Measurements from ENCODE around the gene OARD1. TPM values are rescaled to one million over a fixed set of nuclear protein-coding genes. Genes with fewer than 3 reads are reported as not detected.

Gene OARD1
- total RNA-seq, 1 donor from 2014 or later = 10.6 TPM

- peak; percentile 57 for DNase-seq (ENCODE audit: low read depth)
Measured at GRCh38 chr6:41027799-41028560, 44.2 kb downstream of the OARD1 start.

GRCh38 chr6:41027241-41027640 lies 44.9 kb downstream of the OARD1 start:
- FAIRE-seq = no peak
- peaks cover 3% of the 10 kb centered on the region for H3K4me1 Mint-ChIP-seq (ENCODE audit: low read depth, unreplicated experiment)
- no peak for TF ChIP-seq EZH2 (IDR thresholded peaks at IDR 0.05; ENCODE audit: insufficient read depth, low read length)
- no peak for TF ChIP-seq CTCF (IDR thresholded peaks at IDR 0.05; ENCODE audit: insufficient read depth, low read depth, low read length)
- no peak overlapping the region for H3K27ac ChIP-seq (ENCODE audit: low read depth, low read length)
- H3K9me3 Mint-ChIP-seq (ENCODE audit: unreplicated experiment) = no peaks in the 10 kb centered on the region
- H3K27me3 Mint-ChIP-seq (ENCODE audit: low read depth, unreplicated experiment) = peaks cover 12% of the 10 kb centered on the region
- peak overlapping the region; percentile 1 for H3K27ac Mint-ChIP-seq (ENCODE audit: unreplicated experiment)
- no peaks in the 10 kb centered on the region for H3K27me3 ChIP-seq (ENCODE audit: insufficient read depth, low read length)
- H3K4me3 ChIP-seq (ENCODE audit: insufficient read depth, low read depth, low read length) = peak overlapping the region; percentile 52
- H3K9me3 ChIP-seq (ENCODE audit: insufficient read depth, low read depth, low read length) = no peaks in the 10 kb centered on the region
- peak overlapping the region; percentile 88 for H3K4me2 ChIP-seq (ENCODE audit: low read length)
- H3K36me3 ChIP-seq (ENCODE audit: insufficient read depth, low read length) = no peaks in the 10 kb centered on the region
- peaks cover 8% of the 10 kb centered on the region for H3K4me1 ChIP-seq (ENCODE audit: insufficient read depth, low read length)
- H3K36me3 Mint-ChIP-seq (ENCODE audit: low read depth, unreplicated experiment) = no peaks in the 10 kb centered on the region
- H3K9ac ChIP-seq (ENCODE audit: low read length) = peak overlapping the region; percentile 53
- H3K79me2 ChIP-seq (ENCODE audit: insufficient read depth, low read length) = no peaks in the 10 kb centered on the region
- H2AFZ ChIP-seq (ENCODE audit: low read depth, low read length) = peak overlapping the region; percentile 89
- no peak for DNase-seq (ENCODE audit: low read depth)
- H3K4me3 Mint-ChIP-seq (ENCODE audit: unreplicated experiment) = peak overlapping the region; percentile 80
- H4K20me1 ChIP-seq (ENCODE audit: insufficient read depth, low read length) = no peaks in the 10 kb centered on the region

More at GRCh38 chr6:41027799-41028560, 44.2 kb downstream of the OARD1 start:
- Histone ChIP-seq H3K9ac (ENCODE audit: low read length) (peak overlapping the region; percentile 53), H3K4me1 (ENCODE audit: insufficient read depth, low read length) (peaks cover 8% of the 10 kb centered on the region), H3K36me3 (ENCODE audit: insufficient read depth, low read length) (no peaks in the 10 kb centered on the region), H3K27me3 (ENCODE audit: insufficient read depth, low read length) (no peaks in the 10 kb centered on the region), H3K4me3 (ENCODE audit: insufficient read depth, low read depth, low read length) (peak overlapping the region; percentile 52), H3K79me2 (ENCODE audit: insufficient read depth, low read length) (no peaks in the 10 kb centered on the region), H4K20me1 (ENCODE audit: insufficient read depth, low read length) (no peaks in the 10 kb centered on the region), H3K27ac (ENCODE audit: low read depth, low read length) (no peak overlapping the region), H2AFZ (ENCODE audit: low read depth, low read length) (peak overlapping the region; percentile 89), H3K4me2 (ENCODE audit: low read length) (peak overlapping the region; percentile 88), H3K9me3 (ENCODE audit: insufficient read depth, low read depth, low read length) (no peaks in the 10 kb centered on the region)
- FAIRE-seq = no peak
- peak overlapping the region; percentile 80 for H3K4me3 Mint-ChIP-seq (ENCODE audit: unreplicated experiment)
- H3K9me3 Mint-ChIP-seq (ENCODE audit: unreplicated experiment) = no peaks in the 10 kb centered on the region
- H3K36me3 Mint-ChIP-seq (ENCODE audit: low read depth, unreplicated experiment) = no peaks in the 10 kb centered on the region
- TF ChIP-seq CTCF (IDR thresholded peaks at IDR 0.05; ENCODE audit: insufficient read depth, low read depth, low read length) (peak; percentile 72), EZH2 (IDR thresholded peaks at IDR 0.05; ENCODE audit: insufficient read depth, low read length) (peak; percentile 27)
- no peak overlapping the region for H3K27ac Mint-ChIP-seq (ENCODE audit: unreplicated experiment)
- peaks cover 3% of the 10 kb centered on the region for H3K4me1 Mint-ChIP-seq (ENCODE audit: low read depth, unreplicated experiment)
- peaks cover 12% of the 10 kb centered on the region for H3K27me3 Mint-ChIP-seq (ENCODE audit: low read depth, unreplicated experiment)

GRCh38 chr6:41025966-41026530 lies 46.1 kb downstream of the OARD1 start:
- Mint-ChIP-seq H3K36me3 (ENCODE audit: low read depth, unreplicated experiment) (no peaks in the 10 kb centered on the region), H3K9me3 (ENCODE audit: unreplicated experiment) (no peaks in the 10 kb centered on the region), H3K27ac (ENCODE audit: unreplicated experiment) (no peak overlapping the region), H3K4me3 (ENCODE audit: unreplicated experiment) (no peak overlapping the region), H3K27me3 (ENCODE audit: low read depth, unreplicated experiment) (peaks cover 5% of the 10 kb centered on the region), H3K4me1 (ENCODE audit: low read depth, unreplicated experiment) (peaks cover 9% of the 10 kb centered on the region)
- no peaks in the 10 kb centered on the region for H3K27me3 ChIP-seq (ENCODE audit: insufficient read depth, low read length)
- H3K27ac ChIP-seq (ENCODE audit: low read depth, low read length) = no peak overlapping the region
- no peaks in the 10 kb centered on the region for H3K36me3 ChIP-seq (ENCODE audit: insufficient read depth, low read length)
- H4K20me1 ChIP-seq (ENCODE audit: insufficient read depth, low read length) = no peaks in the 10 kb centered on the region
- no peak overlapping the region for H3K4me2 ChIP-seq (ENCODE audit: low read length)
- H3K9ac ChIP-seq (ENCODE audit: low read length) = no peak overlapping the region
- TF ChIP-seq EZH2 (IDR thresholded peaks at IDR 0.05; ENCODE audit: insufficient read depth, low read length) = no peak
- H2AFZ ChIP-seq (ENCODE audit: low read depth, low read length) = no peak overlapping the region
- no peak for FAIRE-seq
- H3K4me1 ChIP-seq (ENCODE audit: insufficient read depth, low read length) = peaks cover 8% of the 10 kb centered on the region
- no peak overlapping the region for H3K4me3 ChIP-seq (ENCODE audit: insufficient read depth, low read depth, low read length)
- no peaks in the 10 kb centered on the region for H3K9me3 ChIP-seq (ENCODE audit: insufficient read depth, low read depth, low read length)
- H3K79me2 ChIP-seq (ENCODE audit: insufficient read depth, low read length) = no peaks in the 10 kb centered on the region
- no peak for DNase-seq (ENCODE audit: low read depth)
